IPS-NIHi11 (cell line): ENCODE measurements around the gene GPR176.
"Not testable (repeated sequence)": the region's sequence is repeated elsewhere in the genome, so short reads cannot be mapped to it uniquely, and the experiment has no call there.

Source experiments
- DNase-seq: peaks from one replicate; pipeline ENCODE4 v3.0.0; 2012; ENCODE audit warnings: mixed read lengths, low spot score

The GPR176 gene

GRCh38 chr15:39856357-39856756 lies 63.7 kb downstream of the GPR176 start:
- DNase-seq, result no peak

- DNase-seq, result no peak
These were observed 64.7 kb downstream of the GPR176 start for GRCh38 chr15:39855400-39855799.

DNA sequence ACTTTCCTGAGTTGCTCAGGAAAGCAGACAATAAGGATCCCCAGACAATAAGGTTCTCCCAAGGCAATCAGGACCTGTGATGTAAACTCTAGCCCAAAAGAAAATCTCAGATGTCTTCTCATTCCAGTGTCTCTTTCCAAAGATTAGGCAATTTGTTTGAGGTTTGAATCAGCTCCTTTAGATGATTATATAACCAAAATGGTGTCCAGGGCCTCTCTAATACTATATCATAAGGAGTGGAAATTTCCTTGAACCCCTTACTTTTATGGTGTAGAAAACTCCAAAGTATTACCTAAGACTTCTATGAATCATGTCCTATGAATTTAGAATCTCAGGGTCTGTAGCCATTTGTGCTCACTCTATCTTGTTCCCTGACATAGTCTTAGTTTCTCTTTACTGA lies 65.9 kb downstream of the GPR176 start:
- DNase-seq, result no peak

DNA sequence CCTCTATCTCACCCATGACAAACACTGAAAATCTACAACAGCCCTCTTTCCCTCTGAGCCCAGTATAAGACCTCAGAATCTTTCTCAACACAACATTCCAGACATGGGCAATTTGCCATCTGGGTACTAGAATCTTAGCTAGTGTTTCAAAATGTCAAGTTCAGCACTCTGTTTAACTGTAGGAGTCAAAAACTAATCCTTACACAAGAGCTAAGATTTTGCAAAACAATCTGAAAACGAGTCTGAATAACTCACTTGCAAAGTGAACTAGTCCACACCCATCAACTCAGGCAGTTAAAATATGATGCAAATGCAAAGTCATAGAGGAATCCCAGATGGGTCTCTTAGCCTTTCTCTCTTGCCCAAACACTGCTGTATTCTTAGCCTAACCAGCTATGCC lies 67.8 kb downstream of the GPR176 start:
- no peak for DNase-seq

DNA sequence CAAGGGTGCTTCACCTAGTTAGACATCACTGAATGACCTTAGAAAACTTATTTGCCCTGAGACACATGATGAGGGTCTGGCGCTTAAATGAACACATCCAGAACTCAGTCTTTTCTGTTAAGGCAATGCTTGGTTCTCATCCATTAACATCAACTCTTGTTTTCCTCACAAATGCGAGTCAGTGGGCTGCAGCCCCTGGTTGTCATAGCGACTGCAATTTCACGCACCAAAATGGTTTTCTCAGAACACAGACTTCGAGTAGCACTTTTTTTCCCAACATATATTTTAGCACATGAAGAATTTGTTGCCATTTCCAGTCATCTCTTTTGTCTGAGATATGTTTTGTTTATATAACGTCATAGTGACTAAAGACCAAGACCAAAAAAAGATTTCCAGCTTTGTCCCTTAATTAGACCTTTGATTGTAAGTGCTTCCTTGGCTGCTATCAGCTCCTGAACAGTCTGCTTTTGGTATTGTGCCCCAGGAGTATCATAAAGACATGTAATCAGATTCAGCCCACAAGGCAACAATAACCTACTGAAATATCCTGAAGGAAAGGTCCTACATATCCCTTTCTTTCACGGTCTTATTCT lies 68.5 kb downstream of the GPR176 start:
- DNase-seq, result no peak

DNA sequence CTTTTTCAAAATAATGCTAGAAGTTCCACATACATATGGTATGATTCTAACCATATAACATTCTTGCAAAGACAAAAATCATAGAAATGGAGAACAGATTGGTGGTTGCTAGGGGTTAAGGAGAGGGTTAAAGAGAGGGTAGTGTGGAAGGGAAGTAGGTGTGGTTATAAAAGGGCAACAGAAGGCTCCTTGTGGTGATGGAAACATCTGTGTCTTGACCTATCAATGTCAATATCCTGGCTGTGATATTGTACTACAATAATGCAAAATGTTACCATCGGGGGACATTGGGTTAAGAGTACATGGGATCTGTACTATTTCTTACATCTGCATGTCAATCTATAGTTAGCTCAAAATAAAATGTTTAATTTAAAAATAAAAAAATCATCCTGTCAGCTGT lies 69.6 kb downstream of the GPR176 start:
- DNase-seq, result no peak

- no peak for DNase-seq
These were observed 74.0 kb downstream of the GPR176 start for GRCh38 chr15:39846108-39846507.

GRCh38 chr15:39845582-39845981 lies 74.5 kb downstream of the GPR176 start:
- no peak for DNase-seq

DNA sequence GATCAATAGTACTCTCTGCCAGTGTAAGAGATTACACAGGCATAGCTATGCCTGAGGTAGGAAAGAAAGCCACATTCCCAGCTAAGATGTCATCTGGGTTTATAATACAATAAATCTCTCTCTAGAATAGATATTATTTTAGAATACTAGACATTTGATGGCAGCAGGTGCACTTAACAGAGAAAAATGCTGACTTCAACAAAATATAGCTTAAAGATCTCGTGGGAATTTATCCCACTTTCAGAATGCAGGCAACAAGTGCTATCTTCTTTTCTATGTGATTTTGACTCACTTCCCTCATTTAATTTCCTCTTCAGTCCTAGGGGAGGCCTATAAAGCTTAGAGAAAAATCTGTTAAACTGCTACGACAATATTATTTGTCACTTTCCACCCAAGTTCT lies 76.5 kb downstream of the GPR176 start:
- no peak for DNase-seq

- DNase-seq, result no peak
These were observed 82.6 kb downstream of the GPR176 start for GRCh38 chr15:39837454-39837853.

DNA sequence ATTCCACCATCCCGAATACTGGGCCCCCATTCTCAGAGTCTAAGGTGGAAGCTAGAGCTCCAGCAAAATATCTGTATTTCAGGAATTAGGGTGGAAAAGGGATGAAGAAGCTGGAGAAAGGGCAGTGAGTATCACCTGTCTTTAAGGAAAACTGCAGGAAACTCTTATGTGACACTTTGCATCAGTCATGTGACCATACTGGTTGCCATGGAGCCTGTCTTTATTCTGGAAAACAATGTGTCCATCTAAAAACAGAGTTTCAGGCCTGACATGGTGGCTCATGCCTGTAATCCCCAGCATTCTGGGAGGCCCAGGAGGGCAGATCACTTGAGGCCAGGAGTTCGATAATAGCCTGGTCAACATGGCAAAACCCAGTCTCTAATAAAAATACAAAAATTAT lies 84.5 kb downstream of the GPR176 start:
- DNase-seq, result no peak

- no peak for DNase-seq
These were observed 85.8 kb downstream of the GPR176 start for GRCh38 chr15:39834256-39834655.

DNA sequence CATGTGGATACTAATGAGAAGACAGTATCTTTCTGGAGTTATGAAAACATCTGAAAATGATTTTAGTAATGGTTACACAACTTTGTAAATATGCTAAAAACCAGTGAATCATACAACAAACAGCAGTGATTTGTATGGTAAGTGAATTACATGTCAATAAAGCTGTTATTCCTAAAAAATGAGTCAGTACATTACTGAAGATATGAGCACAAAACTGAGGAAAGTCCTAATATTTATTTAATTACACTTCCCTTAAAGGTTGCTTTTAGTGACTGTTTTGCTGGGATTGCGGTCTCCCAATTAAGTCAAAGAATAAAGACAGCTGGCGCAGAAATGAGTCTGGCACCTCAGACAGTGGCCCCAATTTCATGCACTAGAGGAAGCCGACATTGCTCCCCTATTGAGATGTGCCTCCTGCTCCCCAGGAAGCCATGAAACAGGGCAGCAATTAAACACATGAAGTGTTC lies 86.5 kb downstream of the GPR176 start:
- no peak for DNase-seq

GRCh38 chr15:39830166-39830565 lies 89.9 kb downstream of the GPR176 start:
- no peak for DNase-seq

DNA sequence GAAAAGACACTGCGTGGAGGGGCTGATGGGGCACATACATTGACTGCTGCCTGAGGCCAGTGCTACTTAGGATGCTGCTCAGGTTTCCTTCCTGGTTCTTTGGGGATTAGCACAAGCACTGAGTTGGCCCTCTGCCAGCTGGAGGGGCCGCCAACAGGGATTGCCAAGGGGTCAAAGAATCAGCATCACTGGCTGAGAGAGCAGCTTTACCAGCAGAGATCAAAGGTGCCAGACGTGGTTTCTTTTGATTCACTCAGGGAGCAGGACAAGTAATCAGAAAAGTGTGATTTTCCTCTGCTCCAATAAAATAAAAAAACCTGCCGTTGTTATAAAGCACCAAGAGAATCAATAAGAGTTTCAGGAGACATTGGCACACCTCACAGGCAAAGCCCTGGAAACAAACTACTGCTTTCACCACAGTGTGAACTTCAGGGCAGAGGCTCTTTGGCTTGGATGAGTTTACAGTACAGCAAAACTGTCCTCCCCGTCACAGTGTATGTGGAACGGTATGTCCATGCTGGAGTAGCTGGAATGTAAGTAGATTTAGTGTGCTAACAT lies 91.6 kb downstream of the GPR176 start:
- DNase-seq, result no peak

- no peak for DNase-seq
These were observed 93.1 kb downstream of the GPR176 start for GRCh38 chr15:39826975-39827374.

DNA sequence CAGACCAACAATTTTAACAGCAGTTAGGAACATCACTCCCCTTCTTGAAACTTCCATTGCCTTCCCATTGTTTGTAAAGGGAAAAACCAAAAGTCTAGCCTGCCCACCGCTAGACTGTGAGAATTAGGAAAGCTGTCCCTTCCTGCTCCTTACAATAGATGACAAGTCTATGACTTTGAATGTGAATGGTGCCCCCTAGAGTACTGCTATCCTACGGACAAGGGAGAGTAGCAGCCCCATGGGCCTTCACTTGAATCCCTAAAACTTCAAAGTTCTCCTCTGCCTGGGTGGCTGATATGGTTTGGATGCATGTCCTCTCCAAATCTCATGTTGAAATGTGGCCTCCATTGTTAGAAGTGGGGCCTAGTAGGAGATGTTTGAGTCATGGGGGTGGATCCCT lies 96.4 kb downstream of the GPR176 start:
- no peak for DNase-seq

- no peak for DNase-seq
These were observed 99.9 kb downstream of the GPR176 start for GRCh38 chr15:39820050-39820602.

- no peak for DNase-seq
These were observed 100.5 kb downstream of the GPR176 start for GRCh38 chr15:39819533-39819932.

DNA sequence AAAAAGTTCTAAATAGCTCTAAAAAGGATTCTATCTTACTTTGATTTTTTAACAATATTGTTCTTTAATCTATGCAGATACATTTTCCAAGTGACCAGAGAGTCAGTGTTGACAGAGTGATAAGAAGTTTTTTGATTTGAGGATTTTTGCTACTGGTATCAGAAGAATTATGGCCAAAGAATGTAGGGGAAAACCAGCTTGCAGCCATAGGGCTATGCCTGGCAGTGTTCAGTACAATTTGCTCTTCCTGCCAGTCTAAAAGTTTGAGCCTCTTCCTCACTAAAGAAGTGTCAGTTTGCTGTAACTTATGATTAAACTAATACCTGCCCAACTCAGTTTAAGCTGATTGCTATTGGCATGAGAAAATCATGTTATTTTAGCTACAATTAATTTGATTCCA lies 102.2 kb downstream of the GPR176 start:
- no peak for DNase-seq

DNA sequence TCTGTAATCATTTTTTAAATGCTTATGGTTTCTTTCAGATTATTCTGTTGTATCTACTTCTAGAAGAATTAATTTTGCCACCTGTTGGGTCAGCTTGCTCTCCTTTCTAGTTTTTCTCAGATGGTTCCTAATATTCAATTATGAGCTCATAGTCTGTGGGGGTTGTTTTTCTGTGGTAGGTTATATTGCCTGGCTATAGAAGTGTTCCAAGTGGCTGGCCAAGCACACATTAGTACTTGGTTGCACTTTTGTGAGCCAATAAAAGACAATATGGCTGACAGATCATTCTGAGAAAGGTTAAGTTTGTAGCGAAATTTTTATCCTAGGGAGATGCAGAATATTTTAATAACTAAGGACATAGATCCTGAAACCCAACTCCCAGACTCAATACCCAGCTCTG lies 105.6 kb downstream of the GPR176 start:
- no peak for DNase-seq

GRCh38 chr15:39812651-39813050 lies 107.4 kb downstream of the GPR176 start:
- not testable (repeated sequence) for DNase-seq

- DNase-seq, result no peak
These were observed 111.2 kb downstream of the GPR176 start for GRCh38 chr15:39808909-39809308.

DNA sequence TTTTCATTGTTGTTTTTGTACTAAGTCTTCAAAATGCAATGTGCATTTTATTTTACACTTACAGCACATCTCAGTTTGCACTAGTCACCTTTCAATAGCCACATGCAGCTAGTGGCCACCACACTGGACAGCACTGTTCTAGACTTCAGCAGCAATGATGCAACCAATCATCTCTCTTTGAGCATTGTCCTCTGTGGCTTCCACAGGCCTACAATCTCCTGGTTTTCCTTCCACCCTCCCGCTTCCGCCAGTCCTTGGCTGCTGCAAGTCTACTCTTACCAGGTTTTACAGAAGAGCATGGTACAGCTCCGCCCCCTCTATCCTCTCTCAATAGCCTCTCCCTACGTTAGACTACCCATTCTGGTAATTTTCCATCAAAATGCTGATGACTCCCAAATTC lies 112.3 kb downstream of the GPR176 start:
- peak; percentile 31 for DNase-seq
